K562 (cell line): ENCODE results near the gene CNOT1. TPM values are rescaled to one million over a fixed set of nuclear protein-coding genes. Genes with fewer than 3 reads are reported as not detected.

Experiments used
- ATAC-seq: fragments of 200-7000 bp; cut with Tn5 transposase; 3 replicates; pipeline ENCODE4 v1.9.1; 2020; ENCODE audit warnings: moderate library complexity
- BruUV-seq: library from RNA; stranded (reverse); fragments of 400-500 nt; replicated peaks from 2 replicates; lab custom pipeline; 2021; lab: Mats Ljungman, UMichigan
- CTCF ChIA-PET: fragments of 300-600 bp; formaldehyde crosslinking; extraction: SDS; loops from one replicate; lab custom pipeline; 2021; ENCODE audit warnings: low intra/inter-chr PET ratio; lab: Yijun Ruan, JAX
- POLR2A ChIA-PET: fragments of 300-600, 350-650 bp; sonication (Branson Sonifier 250); formaldehyde crosslinking; extraction: SDS; loops from one replicate; lab custom pipeline; 2021; ENCODE audit warnings: antibody characterized with exemption, inconsistent platforms; lab: Yijun Ruan, JAX
- DNase-seq, 4 experiments: peaks; one replicate each; pipeline versions ENCODE4 v3.0.0 to v3.0.0-alpha.2; 2011 to 2018; ENCODE audit warnings: low spot score in 3 of 4, mixed read lengths in 3 of 4; ENCODE audit errors: extremely low read depth in 1 of 4
- FAIRE-seq: peaks from 2 replicates; lab custom pipeline; 2011; peaks lifted over from hg19 to GRCh38; lab: Jason Lieb, UNC
- H2AFZ ChIP-seq: 2 replicates; pipeline ENCODE4 v1.6.0; 2011; ENCODE audit warnings: low read depth, low read length, control low read depth, inconsistent platforms
- H3K27ac ChIP-seq: fragments of 200-600 bp; 3 replicates; pipeline ENCODE4 v1.8.0; 2011; ENCODE audit warnings: low read depth, mild to moderate bottlenecking, control low read depth, inconsistent platforms, low read length, moderate library complexity, mixed read lengths; ENCODE audit errors: extremely low read depth
- H3K27me3 ChIP-seq, 2 experiments: fragments of 300-600 bp in 1 of 2; 2 replicates in 1 of 2; 3 replicates in 1 of 2; pipeline versions ENCODE4 v1.6.0 to v1.8.0; 2011; ENCODE audit warnings: inconsistent platforms in 2 of 2, low read length in 2 of 2, mild to moderate bottlenecking in 1 of 2, mixed read lengths in 1 of 2, moderate library complexity in 1 of 2; ENCODE audit not compliant: control insufficient read depth in 2 of 2, insufficient read depth in 2 of 2
- H3K36me3 ChIP-seq: fragments of 300-600 bp; 3 replicates; pipeline ENCODE4 v1.8.0; 2011; ENCODE audit warnings: mild to moderate bottlenecking, low read length, inconsistent platforms; ENCODE audit not compliant: control insufficient read depth, insufficient read depth
- H3K4me1 ChIP-seq, 2 experiments: fragments of 200-600 bp in 1 of 2; replicated peaks in 1 of 2; 2 replicates in 1 of 2; 3 replicates in 1 of 2; pipeline versions ENCODE4 v1.5.1 to v1.8.0; 2011; ENCODE audit warnings: inconsistent platforms in 2 of 2, low read length in 2 of 2, mild to moderate bottlenecking in 1 of 2, mixed read lengths in 1 of 2, moderate library complexity in 1 of 2; ENCODE audit not compliant: control insufficient read depth in 2 of 2, insufficient read depth in 2 of 2
- H3K4me2 ChIP-seq: 2 replicates; pipeline ENCODE4 v1.6.1; 2011; ENCODE audit warnings: low read length, control low read depth, inconsistent platforms, mixed read lengths; ENCODE audit not compliant: insufficient read depth
- H3K4me3 ChIP-seq: fragments of 200-600 bp; sonication (generic), shearing (Covaris generic); 2 replicates; pipeline ENCODE4 v1.5.1; 2016; ENCODE audit warnings: control low read depth, inconsistent platforms
- H3K79me2 ChIP-seq: fragments of 200-600 bp; 3 replicates; pipeline ENCODE4 v1.8.0; 2011; ENCODE audit warnings: low read length, inconsistent platforms; ENCODE audit not compliant: control insufficient read depth, insufficient read depth
- H3K9ac ChIP-seq, 2 experiments: 2 replicates each; pipeline versions ENCODE4 v1.6.0 to v1.6.1; 2011; ENCODE audit warnings: low read depth in 2 of 2, low read length in 2 of 2, control low read depth in 1 of 2, inconsistent platforms in 1 of 2, mild to moderate bottlenecking in 1 of 2, mixed read lengths in 1 of 2; ENCODE audit not compliant: insufficient read depth in 1 of 2
- H3K9me1 ChIP-seq: one replicate; pipeline ENCODE4 v1.6.0; 2011; ENCODE audit warnings: inconsistent platforms, mild to moderate bottlenecking, low read length, moderate library complexity; ENCODE audit not compliant: control insufficient read depth, insufficient read depth
- H3K9me3 ChIP-seq: replicated peaks from 2 replicates; pipeline ENCODE4 v1.5.1; 2011; ENCODE audit warnings: low read depth, low read length, inconsistent platforms; ENCODE audit not compliant: control insufficient read depth, insufficient read depth
- H4K20me1 ChIP-seq: replicated peaks from 2 replicates; pipeline ENCODE4 v1.6.1; 2011; ENCODE audit warnings: low read length, inconsistent platforms, mixed read lengths; ENCODE audit not compliant: control insufficient read depth, insufficient read depth
- ADNP ChIP-seq: fragments of 200-800 bp; sonication (Bioruptor generic); IDR thresholded peaks from 2 replicates; pipeline ENCODE4 v1.6.1; 2016; ENCODE audit warnings: missing genetic modification characterization, missing compliant biosample characterization
- BCL6 ChIP-seq: fragments of 250-450 bp; sonication (Bioruptor Pico); IDR thresholded peaks from 2 replicates; pipeline ENCODE4 v1.4.0; 2020
- E2F5 ChIP-seq: sonication (generic); formaldehyde crosslinking; IDR thresholded peaks from 2 replicates; pipeline ENCODE4 v1.8.0; 2022; ENCODE audit warnings: mild to moderate bottlenecking, missing genetic modification reagents
- ELF4 ChIP-seq: fragments of 450-650 bp; formaldehyde crosslinking; IDR thresholded peaks from 2 replicates; pipeline ENCODE4 v1.4.0; 2022; ENCODE audit warnings: missing genetic modification characterization
- EZH2 ChIP-seq: IDR thresholded peaks from 2 replicates; pipeline ENCODE4 v1.6.1; 2012; ENCODE audit warnings: low read depth, mild to moderate bottlenecking, inconsistent platforms, low read length, borderline replicate concordance
- NBN ChIP-seq: fragments of 450-650 bp; IDR thresholded peaks from 2 replicates; pipeline ENCODE4 v1.6.1; 2016; ENCODE audit warnings: low read depth, mild to moderate bottlenecking
- ZFX ChIP-seq: sonication (generic); formaldehyde crosslinking; IDR thresholded peaks from 2 replicates; pipeline ENCODE4 v1.8.0; 2022; ENCODE audit warnings: mild to moderate bottlenecking, missing genetic modification reagents, moderate library complexity
- WGBS: fragments of 100-300 bp; shearing (Covaris generic); methylation state at CpG from one replicate; pipeline ENCODE4 v1.1.6; 2016; ENCODE audit warnings: low coverage, mixed read lengths; ENCODE audit not compliant: insufficient coverage; ENCODE audit errors: missing lambda C conversion rate; 5-methylcytosine and 5-hydroxymethylcytosine counted together
- in situ Hi-C: fragments of 300-500 bp; cut with MboI; formaldehyde crosslinking; loops from 4 replicates; pipeline ENCODE4 v1.15.0; 2018; ENCODE audit warnings: inconsistent platforms, mixed read lengths
- intact Hi-C: fragments of 100-400 bp; cut with micrococcal nuclease; formaldehyde crosslinking; loops from 2 replicates; pipeline ENCODE4 v1.14.2; 2022
- polyA plus RNA-seq, 8 experiments: library from polyadenylated mRNA; depleted of rRNA in 4 of 8; stranded (reverse) in 5 of 8; unstranded in 3 of 8; fragments of >200 nt; fragmentation: Nextera tagmentation in 2 of 8; fragmentation: Illumina TruSeq in 1 of 8; extraction: Ambion mirVana in 2 of 8; extraction: Trizol in 1 of 8; gene quantifications; 2 replicates each; pipeline versions ENCODE4 v1.2.1 to v1.2.3, GENCODE V29; 2011 to 2014; ENCODE audit warnings: inconsistent platforms in 1 of 8, missing spikeins in 1 of 8
- total RNA-seq, 7 experiments: library from RNA; depleted of rRNA in 6 of 7; stranded (reverse); fragments of >200 nt in 6 of 7; fragmentation: Illumina TruSeq in 2 of 7; extraction: Trizol in 2 of 7; gene quantifications; 2 replicates each; pipeline versions ENCODE4 v1.2.1 to v1.2.3, GENCODE V29; 2011 to 2021; ENCODE audit warnings: low replicate concordance in 1 of 7
- TF ChIP-seq, protein P1 (sequence below), 2 experiments: fragments of 450-650 bp; formaldehyde crosslinking in 1 of 2; IDR thresholded peaks; 2 replicates each; pipeline versions ENCODE4 v1.4.0 to v1.6.1; 2014 to 2020; ENCODE audit warnings: mild to moderate bottlenecking in 2 of 2, borderline replicate concordance in 1 of 2, low read depth in 1 of 2
- TF ChIP-seq, protein P2 (sequence below): fragments of 200-400 bp; formaldehyde crosslinking; IDR thresholded peaks from 2 replicates; pipeline ENCODE4 v1.6.1; 2017; ENCODE audit warnings: mild to moderate bottlenecking, low read depth, low read length, moderate library complexity

CNOT1 gene
- total and polyA plus RNA-seq, 9 of the 15 experiments (the other 6 are each of a cell fraction or from before 2014, with no cell fraction given), result 110 to 270 (median 220) TPM

GRCh38 chr16:58485184-58485887 is 144.3 kb downstream of the CNOT1 start:
- in situ Hi-C loops, result no loop called here
- TF ChIP-seq ZFX, result no peak
- TF ChIP-seq ADNP (tag), result no peak
- TF ChIP-seq, protein P1, sequence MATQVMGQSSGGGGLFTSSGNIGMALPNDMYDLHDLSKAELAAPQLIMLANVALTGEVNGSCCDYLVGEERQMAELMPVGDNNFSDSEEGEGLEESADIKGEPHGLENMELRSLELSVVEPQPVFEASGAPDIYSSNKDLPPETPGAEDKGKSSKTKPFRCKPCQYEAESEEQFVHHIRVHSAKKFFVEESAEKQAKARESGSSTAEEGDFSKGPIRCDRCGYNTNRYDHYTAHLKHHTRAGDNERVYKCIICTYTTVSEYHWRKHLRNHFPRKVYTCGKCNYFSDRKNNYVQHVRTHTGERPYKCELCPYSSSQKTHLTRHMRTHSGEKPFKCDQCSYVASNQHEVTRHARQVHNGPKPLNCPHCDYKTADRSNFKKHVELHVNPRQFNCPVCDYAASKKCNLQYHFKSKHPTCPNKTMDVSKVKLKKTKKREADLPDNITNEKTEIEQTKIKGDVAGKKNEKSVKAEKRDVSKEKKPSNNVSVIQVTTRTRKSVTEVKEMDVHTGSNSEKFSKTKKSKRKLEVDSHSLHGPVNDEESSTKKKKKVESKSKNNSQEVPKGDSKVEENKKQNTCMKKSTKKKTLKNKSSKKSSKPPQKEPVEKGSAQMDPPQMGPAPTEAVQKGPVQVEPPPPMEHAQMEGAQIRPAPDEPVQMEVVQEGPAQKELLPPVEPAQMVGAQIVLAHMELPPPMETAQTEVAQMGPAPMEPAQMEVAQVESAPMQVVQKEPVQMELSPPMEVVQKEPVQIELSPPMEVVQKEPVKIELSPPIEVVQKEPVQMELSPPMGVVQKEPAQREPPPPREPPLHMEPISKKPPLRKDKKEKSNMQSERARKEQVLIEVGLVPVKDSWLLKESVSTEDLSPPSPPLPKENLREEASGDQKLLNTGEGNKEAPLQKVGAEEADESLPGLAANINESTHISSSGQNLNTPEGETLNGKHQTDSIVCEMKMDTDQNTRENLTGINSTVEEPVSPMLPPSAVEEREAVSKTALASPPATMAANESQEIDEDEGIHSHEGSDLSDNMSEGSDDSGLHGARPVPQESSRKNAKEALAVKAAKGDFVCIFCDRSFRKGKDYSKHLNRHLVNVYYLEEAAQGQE (IDR thresholded peaks at IDR 0.05; ENCODE audit: borderline replicate concordance), result no peak
- TF ChIP-seq, protein P1 (CRISPR knock-in tag; IDR thresholded peaks at IDR 0.05; ENCODE audit: low read depth), result no peak
- TF ChIP-seq EZH2, result no peak
- TF ChIP-seq E2F5 (CRISPR knock-in tag), result no peak
- TF ChIP-seq, protein P2, sequence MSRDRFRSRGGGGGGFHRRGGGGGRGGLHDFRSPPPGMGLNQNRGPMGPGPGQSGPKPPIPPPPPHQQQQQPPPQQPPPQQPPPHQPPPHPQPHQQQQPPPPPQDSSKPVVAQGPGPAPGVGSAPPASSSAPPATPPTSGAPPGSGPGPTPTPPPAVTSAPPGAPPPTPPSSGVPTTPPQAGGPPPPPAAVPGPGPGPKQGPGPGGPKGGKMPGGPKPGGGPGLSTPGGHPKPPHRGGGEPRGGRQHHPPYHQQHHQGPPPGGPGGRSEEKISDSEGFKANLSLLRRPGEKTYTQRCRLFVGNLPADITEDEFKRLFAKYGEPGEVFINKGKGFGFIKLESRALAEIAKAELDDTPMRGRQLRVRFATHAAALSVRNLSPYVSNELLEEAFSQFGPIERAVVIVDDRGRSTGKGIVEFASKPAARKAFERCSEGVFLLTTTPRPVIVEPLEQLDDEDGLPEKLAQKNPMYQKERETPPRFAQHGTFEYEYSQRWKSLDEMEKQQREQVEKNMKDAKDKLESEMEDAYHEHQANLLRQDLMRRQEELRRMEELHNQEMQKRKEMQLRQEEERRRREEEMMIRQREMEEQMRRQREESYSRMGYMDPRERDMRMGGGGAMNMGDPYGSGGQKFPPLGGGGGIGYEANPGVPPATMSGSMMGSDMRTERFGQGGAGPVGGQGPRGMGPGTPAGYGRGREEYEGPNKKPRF, result no peak
- no peak for TF ChIP-seq BCL6 (CRISPR knock-in tag)
- no peak for TF ChIP-seq NBN
- no peak for TF ChIP-seq ELF4 (CRISPR knock-in tag)

More at GRCh38 chr16:58485184-58485887, 144.3 kb downstream of the CNOT1 start:
- Histone ChIP-seq H3K4me2 (no peak overlapping the region), H3K27me3 (peaks cover 0 to 44% of the 10 kb centered on the region in 2 experiments; a peak in 3 of 5 replicates), H3K36me3 (no peaks in the 10 kb centered on the region), H3K27ac (no peak overlapping the region), H3K79me2 (no peaks in the 10 kb centered on the region), H3K9me1 (no peaks in the 10 kb centered on the region), H3K9ac (no peak overlapping the region), H2AFZ (no peak overlapping the region), H3K4me1 (peaks cover 10 to 19% of the 10 kb centered on the region in 2 experiments; a peak in 4 of 5 replicates), H3K9me3 (no peaks in the 10 kb centered on the region), H4K20me1 (no peaks in the 10 kb centered on the region; the same call in 1 of the 2 replicates), H3K4me3 (no peak overlapping the region)
- POLR2A ChIA-PET, result interaction anchor here (0.5 to 1.5 kb wide), 3 partner anchors 9 to 260 kb away, joined by 3 to 4 read pairs (median 3); no protein-coding TSS in a partner anchor
- FAIRE-seq (no peak), ATAC-seq (no peak), DNase-seq (no peak)
- intact Hi-C loops, result loop anchor here (5.0 to 10.0 kb wide), 3 partner anchors 361 to 581 kb away; partner anchors contain the start of gene CFAP20
- BruUV-seq, result no TSS peak
- CTCF ChIA-PET, result no interaction called here
- WGBS, result 10% methylated on average over 11 of the region's 11 CpGs
